ENCODE measurements around the gene SGMS1. TPM values are rescaled to one million over a fixed set of nuclear protein-coding genes. Genes with fewer than 3 reads are reported as not detected.
A peak's percentile ranks its signal among the peaks of the same experiment; 100 is the strongest.

The SGMS1 gene
- total and polyA plus RNA-seq, 2 experiments from 2014 or later: 15.0 to 34.7 TPM

DNA sequence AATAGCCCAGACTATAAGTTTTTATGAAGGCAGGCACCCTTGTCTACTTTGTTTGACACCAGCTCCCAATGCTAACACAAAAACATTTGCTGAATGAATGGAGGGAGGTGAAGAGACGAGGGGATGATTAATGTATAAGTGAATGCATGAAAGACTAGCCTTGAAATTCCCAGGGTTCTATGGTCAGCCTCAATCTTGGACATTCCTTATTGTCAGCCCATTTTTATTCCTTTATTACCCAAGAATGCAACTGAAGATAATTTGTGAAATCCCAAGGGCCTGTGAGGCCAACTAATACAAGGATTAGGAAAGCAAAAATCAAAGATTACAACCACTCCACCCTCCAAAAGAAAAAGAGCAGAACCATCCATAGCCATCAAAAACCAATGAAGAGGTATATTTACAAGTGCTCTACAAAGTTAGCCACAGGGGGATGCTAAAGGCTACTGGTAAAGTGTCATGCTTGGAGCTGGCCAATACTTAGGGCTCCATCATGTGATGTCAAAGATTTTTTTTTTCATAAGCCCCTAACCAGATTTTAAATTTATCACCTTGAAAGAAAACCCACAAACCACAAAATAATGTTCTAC lies 332.4 kb downstream of the SGMS1 start:
- TF ChIP-seq, protein P1, sequence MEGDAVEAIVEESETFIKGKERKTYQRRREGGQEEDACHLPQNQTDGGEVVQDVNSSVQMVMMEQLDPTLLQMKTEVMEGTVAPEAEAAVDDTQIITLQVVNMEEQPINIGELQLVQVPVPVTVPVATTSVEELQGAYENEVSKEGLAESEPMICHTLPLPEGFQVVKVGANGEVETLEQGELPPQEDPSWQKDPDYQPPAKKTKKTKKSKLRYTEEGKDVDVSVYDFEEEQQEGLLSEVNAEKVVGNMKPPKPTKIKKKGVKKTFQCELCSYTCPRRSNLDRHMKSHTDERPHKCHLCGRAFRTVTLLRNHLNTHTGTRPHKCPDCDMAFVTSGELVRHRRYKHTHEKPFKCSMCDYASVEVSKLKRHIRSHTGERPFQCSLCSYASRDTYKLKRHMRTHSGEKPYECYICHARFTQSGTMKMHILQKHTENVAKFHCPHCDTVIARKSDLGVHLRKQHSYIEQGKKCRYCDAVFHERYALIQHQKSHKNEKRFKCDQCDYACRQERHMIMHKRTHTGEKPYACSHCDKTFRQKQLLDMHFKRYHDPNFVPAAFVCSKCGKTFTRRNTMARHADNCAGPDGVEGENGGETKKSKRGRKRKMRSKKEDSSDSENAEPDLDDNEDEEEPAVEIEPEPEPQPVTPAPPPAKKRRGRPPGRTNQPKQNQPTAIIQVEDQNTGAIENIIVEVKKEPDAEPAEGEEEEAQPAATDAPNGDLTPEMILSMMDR (conservative IDR thresholded peaks at IDR 0.05; ENCODE audit: low read depth in 2 of 2): peak; percentile 55 to 71
- TF ChIP-seq ZNF114 (CRISPR knock-in tag; IDR thresholded peaks at IDR 0.05): no peak
- TF ChIP-seq CREB1 (CRISPR knock-in tag; IDR thresholded peaks at IDR 0.05; ENCODE audit: low read depth): 0 out of 2 replicates have a peak, but pooled peaks have one; percentile 6
- no peak overlapping the region for H2AFZ ChIP-seq
- Mint-ChIP-seq H3K27ac (no peak overlapping the region), H3K4me3 (no peak overlapping the region), H3K36me3 (ENCODE audit: low read depth) (no peaks in the 10 kb centered on the region), H3K4me1 (peaks cover 4% of the 10 kb centered on the region; the same call in 2 of the 3 replicates), H3K27me3 (ENCODE audit: insufficient read depth, low read depth, poor library complexity) (no peaks in the 10 kb centered on the region), H3K9me3 (no peaks in the 10 kb centered on the region)
- H3K4me3 ChIP-seq: no peak overlapping the region
- H4K20me1 ChIP-seq (replicated peaks; ENCODE audit: insufficient read depth): no peaks in the 10 kb centered on the region
- DNase-seq (ENCODE audit: low spot score) (peak; percentile 41), ATAC-seq (peak; percentile 73)
- H3K79me2 ChIP-seq (replicated peaks; ENCODE audit: insufficient read depth): no peaks in the 10 kb centered on the region
- no peaks in the 10 kb centered on the region for H3K36me3 ChIP-seq (ENCODE audit: insufficient read depth)
- H3K4me1 ChIP-seq (ENCODE audit: insufficient read depth): no peaks in the 10 kb centered on the region
- H3K27ac ChIP-seq (ENCODE audit: low read depth): no peak overlapping the region
- no peak overlapping the region for H3K4me2 ChIP-seq
- H3K9me2 ChIP-seq (ENCODE audit: insufficient read depth): peaks cover 4% of the 10 kb centered on the region; the same call in 1 of the 2 replicates
- no peaks in the 10 kb centered on the region for H3K27me3 ChIP-seq (ENCODE audit: insufficient read depth)
- no peaks in the 10 kb centered on the region for H3F3A ChIP-seq (replicated peaks; ENCODE audit: low read depth)

DNA sequence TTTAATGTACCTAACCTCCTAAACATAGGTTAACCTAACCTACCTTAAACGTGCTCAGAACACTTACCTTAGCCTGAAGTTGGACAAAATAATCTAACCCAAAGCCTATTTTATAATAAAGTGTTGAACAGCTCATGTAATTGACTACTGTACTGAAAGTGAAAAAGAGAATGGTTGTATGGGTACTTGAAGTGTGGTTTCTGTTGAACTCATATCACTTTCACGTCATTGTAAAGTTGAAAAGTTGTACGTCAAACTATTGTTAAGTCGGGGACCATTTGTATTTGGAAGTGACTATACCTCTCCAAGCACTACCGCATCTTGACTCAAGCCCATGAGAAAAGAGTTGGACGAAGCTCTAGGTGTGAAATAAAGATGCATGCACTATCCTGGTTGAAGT lies 334.6 kb downstream of the SGMS1 start:
- Histone ChIP-seq H3K27ac (ENCODE audit: low read depth) (no peak overlapping the region), H3K4me1 (ENCODE audit: insufficient read depth) (no peaks in the 10 kb centered on the region), H3K27me3 (ENCODE audit: insufficient read depth) (no peaks in the 10 kb centered on the region), H3K4me2 (no peak overlapping the region), H3F3A (replicated peaks; ENCODE audit: low read depth) (no peaks in the 10 kb centered on the region), H2AFZ (no peak overlapping the region), H3K9me2 (ENCODE audit: insufficient read depth) (peaks cover 4% of the 10 kb centered on the region; the same call in 1 of the 2 replicates), H3K79me2 (replicated peaks; ENCODE audit: insufficient read depth) (no peaks in the 10 kb centered on the region), H3K4me3 (no peak overlapping the region), H3K36me3 (ENCODE audit: insufficient read depth) (no peaks in the 10 kb centered on the region), H4K20me1 (replicated peaks; ENCODE audit: insufficient read depth) (no peaks in the 10 kb centered on the region)
- H3K27me3 Mint-ChIP-seq (ENCODE audit: insufficient read depth, low read depth, poor library complexity): no peaks in the 10 kb centered on the region
- TF ChIP-seq, protein P2, sequence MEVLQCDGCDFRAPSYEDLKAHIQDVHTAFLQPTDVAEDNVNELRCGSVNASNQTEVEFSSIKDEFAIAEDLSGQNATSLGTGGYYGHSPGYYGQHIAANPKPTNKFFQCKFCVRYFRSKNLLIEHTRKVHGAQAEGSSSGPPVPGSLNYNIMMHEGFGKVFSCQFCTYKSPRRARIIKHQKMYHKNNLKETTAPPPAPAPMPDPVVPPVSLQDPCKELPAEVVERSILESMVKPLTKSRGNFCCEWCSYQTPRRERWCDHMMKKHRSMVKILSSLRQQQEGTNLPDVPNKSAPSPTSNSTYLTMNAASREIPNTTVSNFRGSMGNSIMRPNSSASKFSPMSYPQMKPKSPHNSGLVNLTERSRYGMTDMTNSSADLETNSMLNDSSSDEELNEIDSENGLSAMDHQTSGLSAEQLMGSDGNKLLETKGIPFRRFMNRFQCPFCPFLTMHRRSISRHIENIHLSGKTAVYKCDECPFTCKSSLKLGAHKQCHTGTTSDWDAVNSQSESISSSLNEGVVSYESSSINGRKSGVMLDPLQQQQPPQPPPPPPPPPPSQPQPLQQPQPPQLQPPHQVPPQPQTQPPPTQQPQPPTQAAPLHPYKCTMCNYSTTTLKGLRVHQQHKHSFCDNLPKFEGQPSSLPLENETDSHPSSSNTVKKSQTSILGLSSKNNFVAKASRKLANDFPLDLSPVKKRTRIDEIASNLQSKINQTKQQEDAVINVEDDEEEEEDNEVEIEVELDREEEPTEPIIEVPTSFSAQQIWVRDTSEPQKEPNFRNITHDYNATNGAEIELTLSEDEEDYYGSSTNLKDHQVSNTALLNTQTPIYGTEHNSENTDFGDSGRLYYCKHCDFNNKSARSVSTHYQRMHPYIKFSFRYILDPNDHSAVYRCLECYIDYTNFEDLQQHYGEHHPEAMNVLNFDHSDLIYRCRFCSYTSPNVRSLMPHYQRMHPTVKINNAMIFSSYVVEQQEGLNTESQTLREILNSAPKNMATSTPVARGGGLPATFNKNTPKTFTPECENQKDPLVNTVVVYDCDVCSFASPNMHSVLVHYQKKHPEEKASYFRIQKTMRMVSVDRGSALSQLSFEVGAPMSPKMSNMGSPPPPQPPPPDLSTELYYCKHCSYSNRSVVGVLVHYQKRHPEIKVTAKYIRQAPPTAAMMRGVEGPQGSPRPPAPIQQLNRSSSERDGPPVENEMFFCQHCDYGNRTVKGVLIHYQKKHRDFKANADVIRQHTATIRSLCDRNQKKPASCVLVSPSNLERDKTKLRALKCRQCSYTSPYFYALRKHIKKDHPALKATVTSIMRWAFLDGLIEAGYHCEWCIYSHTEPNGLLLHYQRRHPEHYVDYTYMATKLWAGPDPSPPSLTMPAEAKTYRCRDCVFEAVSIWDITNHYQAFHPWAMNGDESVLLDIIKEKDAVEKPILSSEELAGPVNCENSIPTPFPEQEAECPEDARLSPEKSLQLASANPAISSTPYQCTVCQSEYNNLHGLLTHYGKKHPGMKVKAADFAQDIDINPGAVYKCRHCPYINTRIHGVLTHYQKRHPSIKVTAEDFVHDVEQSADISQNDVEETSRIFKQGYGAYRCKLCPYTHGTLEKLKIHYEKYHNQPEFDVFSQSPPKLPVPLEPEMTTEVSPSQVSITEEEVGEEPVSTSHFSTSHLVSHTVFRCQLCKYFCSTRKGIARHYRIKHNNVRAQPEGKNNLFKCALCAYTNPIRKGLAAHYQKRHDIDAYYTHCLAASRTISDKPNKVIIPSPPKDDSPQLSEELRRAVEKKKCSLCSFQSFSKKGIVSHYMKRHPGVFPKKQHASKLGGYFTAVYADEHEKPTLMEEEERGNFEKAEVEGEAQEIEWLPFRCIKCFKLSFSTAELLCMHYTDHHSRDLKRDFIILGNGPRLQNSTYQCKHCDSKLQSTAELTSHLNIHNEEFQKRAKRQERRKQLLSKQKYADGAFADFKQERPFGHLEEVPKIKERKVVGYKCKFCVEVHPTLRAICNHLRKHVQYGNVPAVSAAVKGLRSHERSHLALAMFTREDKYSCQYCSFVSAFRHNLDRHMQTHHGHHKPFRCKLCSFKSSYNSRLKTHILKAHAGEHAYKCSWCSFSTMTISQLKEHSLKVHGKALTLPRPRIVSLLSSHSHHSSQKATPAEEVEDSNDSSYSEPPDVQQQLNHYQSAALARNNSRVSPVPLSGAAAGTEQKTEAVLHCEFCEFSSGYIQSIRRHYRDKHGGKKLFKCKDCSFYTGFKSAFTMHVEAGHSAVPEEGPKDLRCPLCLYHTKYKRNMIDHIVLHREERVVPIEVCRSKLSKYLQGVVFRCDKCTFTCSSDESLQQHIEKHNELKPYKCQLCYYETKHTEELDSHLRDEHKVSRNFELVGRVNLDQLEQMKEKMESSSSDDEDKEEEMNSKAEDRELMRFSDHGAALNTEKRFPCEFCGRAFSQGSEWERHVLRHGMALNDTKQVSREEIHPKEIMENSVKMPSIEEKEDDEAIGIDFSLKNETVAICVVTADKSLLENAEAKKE (CRISPR knock-in tag; IDR thresholded peaks at IDR 0.05): no peak
- TF ChIP-seq ZNF114 (CRISPR knock-in tag; IDR thresholded peaks at IDR 0.05): no peak
- peaks cover 4% of the 10 kb centered on the region; the same call in 2 of the 3 replicates for H3K4me1 Mint-ChIP-seq
- no peak overlapping the region for H3K4me3 Mint-ChIP-seq
- H3K36me3 Mint-ChIP-seq (ENCODE audit: low read depth): no peaks in the 10 kb centered on the region
- no peaks in the 10 kb centered on the region for H3K9me3 Mint-ChIP-seq
- H3K27ac Mint-ChIP-seq: no peak overlapping the region
- DNase-seq (ENCODE audit: low spot score) (no peak), ATAC-seq (no peak)
